H4 (cell line): ENCODE measurements around the gene TMEM54. TPM values are rescaled to one million over a fixed set of nuclear protein-coding genes. Genes with fewer than 3 reads are reported as not detected.

Source experiments
- DNase-seq: peaks from one replicate; pipeline ENCODE4 v3.0.0-alpha.2; 2015; ENCODE audit warnings: low spot score
- total RNA-seq: library from RNA; depleted of rRNA; stranded (reverse); fragments of >200 nt; shearing (Covaris generic); gene quantifications from 2 replicates; pipeline ENCODE4 v1.2.3, GENCODE V29; 2014

The TMEM54 gene
- total RNA-seq, 1 experiment from 2014 or later = 81.8 TPM

- DNase-seq = no peak
These were observed 19.0 kb downstream of the TMEM54 start for GRCh38 chr1:32881871-32882850.

- DNase-seq = no peak
These were observed 19.9 kb downstream of the TMEM54 start for GRCh38 chr1:32881291-32881690.

DNA sequence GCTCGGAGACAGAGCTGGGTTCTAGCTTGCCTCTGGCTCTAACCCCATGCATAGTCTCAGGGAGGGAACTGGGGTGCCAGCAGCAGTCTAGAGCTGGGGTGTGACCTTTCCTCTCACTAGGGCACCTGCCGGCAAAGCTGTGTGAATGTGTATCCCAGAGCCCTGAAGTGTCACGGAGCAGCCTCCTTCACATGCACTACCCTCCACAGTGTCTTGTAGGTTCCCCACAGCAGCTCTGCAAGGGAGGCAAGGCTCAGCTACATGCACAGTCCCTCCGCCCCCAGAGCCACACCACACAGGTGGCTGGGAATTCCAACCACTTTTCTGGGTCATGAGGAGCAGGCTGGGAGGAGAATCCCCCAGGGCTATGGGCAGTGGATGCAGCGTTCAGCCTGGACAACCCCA is 22.6 kb downstream of the TMEM54 start:
- no peak for DNase-seq

DNA sequence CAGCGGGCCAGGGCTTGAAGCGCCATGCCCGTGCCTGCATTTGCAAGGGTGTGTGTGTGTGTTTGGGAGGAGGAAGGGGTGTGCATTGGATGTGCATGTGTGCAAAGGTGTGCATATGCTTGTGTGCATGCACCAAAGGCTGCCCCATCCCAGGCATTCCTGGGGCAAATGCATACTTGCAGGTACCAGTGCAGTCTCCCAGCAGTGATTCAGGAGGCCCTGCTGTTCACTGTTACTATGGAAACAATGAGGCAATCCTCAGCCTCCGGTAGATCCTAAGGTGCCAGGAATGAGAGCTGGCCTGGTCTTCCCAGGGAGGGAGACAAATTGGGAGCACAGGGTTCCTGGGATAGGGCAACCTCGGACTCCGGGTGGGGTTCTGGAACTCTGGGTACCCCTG is 23.0 kb downstream of the TMEM54 start:
- DNase-seq = no peak

DNA sequence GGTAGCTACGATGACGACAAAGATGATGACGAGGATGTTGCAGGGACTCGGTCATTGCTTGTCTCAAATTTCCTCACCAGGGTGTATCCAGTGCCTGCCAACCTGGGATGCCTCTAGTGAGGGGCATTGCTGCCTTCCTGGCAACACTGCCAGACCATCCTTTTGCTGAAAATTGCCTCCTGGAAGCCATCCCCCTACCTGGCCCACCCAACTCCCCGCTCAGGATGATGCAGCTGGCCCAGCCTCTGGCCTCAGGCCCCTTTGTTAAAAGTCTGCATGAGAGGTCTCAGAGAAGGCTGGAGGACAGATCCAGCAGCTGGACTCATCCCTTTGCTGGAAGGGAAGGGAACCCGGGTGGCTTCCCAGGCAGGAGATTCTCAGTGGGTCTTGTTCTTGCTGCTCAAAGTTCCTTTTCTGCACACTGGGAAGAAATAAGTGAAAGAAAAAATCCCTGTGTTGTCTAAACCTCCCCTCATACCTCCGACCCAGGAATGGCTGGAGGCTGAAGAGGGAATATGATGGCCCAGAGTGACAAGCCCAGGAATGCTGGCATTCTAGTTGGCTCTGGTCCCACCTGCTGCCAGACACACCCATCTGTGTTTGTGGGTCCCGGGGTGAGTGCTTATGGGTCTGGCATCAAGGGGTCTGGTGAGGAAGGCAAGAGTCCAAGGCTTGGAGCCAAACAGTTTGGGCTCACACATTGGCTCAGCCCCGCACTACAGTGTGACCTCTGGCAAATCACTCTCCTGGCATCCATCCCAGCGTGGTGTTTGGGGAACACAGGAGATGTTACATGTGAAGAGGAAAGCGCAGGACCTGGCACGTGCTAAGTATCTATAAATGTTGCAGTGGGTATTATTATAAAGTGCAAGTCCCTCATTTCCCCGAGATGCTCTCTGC is 23.7 kb downstream of the TMEM54 start:
- no peak for DNase-seq

DNA sequence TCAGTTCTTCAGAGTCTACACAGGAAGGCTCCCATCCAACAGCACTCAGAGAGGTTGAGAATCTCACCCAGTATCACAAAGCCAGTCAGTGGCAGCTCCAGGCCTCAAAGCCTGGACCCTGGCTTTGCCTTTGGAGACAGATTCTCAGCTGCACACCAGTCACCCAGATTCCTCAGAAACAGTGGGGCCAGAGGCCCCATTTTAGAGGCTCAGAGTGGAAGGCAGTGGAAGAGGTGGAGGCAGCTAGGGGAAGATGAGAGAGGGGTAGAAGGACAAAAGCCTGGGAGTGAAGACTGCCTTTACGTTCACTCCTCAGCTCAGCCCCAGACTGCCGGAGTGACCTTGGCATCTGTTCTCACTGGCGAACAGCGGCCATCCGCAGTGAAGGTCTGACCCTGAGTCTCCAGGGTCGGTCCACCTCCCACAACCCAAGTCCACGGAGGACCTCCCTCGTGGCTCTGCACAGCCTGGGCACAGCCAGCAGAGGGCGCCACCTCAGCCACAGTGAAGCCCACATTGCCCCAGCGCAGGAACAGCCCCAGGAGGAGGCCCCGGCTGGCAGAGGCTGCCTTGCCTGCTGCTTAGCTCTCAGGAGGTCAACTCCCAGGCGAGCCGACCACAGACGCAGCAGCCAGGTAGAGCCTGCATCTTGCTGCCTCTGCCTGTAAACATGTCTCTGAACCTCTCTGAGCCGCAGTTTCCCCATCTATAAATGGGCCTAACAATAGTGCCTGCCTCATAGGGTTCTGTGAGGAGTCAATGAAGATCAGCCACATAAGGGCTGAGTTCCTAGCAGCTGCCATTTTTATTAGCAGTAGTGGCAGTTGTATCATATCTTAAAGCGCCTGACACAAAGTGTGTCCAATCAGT is 24.6 kb downstream of the TMEM54 start:
- DNase-seq = peak; percentile 58

GRCh38 chr1:32874860-32875752 is 26.1 kb downstream of the TMEM54 start:
- DNase-seq = no peak

DNA sequence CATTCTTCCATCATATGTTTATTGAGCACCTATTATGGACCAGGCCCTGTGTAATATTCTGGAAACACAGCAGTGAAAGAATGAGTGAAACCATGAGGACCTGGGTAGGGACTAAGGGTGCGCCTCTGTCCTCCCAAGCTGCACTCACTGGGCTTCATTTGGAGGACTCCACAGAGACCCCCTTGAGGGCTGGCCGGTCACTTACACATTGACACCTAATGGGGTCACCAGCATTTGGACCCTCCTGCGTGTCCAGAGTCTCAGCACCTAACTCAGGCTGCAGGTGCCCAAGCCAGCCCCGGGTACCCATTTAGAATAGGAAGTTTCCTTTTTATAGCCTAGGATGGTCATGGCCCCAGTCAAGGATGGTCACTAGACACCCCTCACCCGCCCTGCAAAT is 27.7 kb downstream of the TMEM54 start:
- DNase-seq = no peak

DNA sequence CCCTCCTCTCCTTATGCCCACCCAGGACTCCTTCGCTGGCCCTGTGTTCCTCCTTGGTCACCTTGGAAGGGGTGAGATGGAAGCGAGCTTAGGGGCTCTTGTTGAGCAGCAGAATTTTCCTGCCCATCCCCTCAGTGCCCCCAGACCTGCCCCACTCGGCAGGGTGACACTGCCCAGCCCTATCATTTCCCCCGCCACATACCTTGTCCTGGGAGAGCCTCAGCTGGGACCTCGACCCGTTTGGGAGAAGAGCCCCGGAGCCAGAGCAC is 29.1 kb downstream of the TMEM54 start:
- DNase-seq = no peak

DNA sequence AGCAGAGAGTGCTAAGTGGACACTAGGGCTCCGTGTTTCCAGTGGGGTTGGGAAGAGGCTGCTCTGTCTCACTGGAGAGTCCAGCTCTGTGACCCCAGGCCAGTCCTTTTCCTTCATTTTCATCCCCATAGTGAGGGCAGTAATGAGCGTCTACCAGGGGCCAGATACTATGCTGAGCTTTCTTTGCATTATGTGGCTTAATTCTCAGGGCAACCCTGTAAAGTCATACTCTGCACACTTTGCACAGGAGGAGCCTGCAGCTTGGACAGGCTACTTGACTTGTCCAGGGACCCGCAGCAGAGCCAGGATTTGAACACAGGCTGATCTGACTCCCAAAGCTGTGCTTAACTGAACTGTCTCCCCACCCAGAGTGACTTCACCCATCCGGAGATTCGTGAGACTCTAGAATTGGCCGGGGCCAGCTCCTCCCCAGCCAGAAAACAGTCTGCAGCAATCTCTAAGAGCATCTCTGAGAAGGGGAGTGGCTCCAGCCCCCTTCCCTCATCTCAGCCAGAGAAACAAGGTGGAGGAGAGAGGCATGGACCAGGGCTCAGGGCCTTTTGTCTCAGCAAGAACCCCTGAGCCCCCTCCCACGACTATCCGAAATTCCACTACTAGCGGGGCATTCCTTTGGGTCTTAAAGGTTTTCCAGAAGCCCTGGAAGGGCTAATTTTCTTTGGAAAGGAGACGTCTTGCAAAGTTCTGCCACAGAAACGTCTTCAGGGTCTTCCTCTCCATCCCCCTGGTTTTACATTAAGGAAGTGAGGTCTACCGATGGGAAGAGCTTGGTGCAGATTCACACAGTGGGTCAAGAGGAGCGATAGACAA is 29.6 kb downstream of the TMEM54 start:
- DNase-seq = no peak

DNA sequence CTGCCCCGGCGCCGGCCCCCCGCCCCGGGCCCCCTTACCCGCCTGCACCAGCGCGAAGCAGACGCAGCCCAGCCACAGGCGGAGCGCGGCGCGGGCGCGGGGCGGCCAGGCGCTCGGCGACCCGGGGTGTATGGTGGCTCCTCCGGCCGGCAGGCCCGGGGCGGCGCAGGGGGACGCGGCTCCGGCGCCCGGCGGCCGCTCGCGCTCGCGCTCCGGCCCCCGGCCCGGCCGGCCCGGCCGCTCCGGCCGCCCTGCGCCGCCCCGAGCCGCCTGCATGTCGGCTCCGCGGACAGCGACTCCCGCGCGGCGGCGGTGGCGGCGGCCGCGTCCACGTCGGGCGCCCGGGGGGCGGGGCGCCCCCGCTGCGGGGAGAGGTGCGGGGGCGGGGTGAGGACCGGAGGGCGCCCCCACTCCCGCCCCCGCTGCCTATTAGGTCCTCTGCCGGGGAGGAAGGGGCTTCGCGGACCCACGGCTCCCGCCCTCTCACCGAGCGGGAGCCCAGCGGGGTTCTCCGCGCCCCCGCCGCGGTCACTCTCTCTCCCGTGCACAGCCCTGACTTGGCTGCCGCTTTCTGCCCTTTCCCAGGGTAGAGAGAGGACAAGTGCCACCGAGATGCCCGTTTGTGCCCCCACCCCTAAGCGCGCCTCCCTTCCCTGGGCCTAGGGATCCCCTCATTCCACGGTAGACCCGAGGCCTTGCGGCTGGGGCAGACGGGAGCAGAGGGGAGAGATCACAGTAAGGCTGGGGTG is 30.4 kb downstream of the TMEM54 start, which contains the start of gene FNDC5:
Gene FNDC5, minus strand, starts transcription at position 298 of the 749 bp plus-strand sequence.
- no peak for DNase-seq

DNA sequence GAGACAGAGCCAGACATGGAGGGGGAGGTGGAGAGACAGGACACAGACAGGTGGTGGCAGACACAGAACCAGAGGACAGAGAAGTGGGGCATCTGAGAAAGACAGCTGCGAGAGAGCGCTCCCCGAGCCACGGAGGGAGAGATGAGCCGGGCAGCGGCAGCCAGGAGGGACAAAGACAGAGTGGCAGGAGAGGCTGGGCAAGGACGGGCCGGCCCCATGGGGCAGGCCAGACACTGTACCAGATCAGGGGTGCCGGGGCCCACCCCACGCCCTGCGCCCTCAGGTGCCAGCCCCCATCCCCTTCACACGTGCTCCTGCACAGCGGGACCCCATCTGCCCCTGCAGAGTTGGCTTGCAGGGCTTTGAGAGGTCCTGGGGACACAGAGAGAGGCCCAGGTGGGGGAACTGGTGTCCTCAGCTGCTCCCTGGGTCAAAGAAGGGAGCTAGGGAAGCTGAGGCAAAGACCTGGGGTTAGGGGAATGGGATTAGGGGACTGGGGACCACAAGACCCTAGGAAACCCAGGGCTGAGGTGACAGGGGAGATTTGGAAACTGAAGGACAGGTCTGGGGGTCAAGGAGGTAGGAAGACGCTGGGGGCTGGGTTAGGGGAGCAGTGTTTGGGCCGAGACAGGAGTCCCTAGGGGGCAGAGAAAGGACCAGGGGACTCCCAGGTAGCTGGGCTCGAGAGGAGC is 31.1 kb downstream of the TMEM54 start:
- DNase-seq = no peak

- DNase-seq = no peak
These were observed 32.3 kb downstream of the TMEM54 start for GRCh38 chr1:32868806-32869455.

DNA sequence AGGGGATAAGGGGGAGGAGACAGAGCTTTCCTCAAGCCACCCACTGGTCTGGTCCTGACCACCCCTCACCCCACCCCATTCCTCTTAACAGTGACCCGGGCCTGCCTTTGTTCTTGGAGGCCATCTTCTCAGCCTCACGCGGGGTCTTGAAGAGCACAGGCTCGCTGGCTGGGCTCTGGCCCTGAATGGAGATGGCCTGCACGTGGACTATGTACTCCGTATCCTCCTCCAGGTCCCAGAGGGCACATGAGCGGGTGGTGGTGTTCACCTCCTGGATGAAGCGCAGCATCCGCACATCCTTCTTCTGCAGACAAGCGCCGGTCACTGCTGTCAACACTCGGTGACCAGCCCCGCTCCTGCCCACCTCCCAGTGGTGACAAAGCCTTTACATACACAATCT is 33.1 kb downstream of the TMEM54 start:
- no peak for DNase-seq

- no peak for DNase-seq
These were observed 33.5 kb downstream of the TMEM54 start for GRCh38 chr1:32867671-32868070.

- DNase-seq = no peak
These were observed 34.0 kb downstream of the TMEM54 start for GRCh38 chr1:32867151-32867550.

DNA sequence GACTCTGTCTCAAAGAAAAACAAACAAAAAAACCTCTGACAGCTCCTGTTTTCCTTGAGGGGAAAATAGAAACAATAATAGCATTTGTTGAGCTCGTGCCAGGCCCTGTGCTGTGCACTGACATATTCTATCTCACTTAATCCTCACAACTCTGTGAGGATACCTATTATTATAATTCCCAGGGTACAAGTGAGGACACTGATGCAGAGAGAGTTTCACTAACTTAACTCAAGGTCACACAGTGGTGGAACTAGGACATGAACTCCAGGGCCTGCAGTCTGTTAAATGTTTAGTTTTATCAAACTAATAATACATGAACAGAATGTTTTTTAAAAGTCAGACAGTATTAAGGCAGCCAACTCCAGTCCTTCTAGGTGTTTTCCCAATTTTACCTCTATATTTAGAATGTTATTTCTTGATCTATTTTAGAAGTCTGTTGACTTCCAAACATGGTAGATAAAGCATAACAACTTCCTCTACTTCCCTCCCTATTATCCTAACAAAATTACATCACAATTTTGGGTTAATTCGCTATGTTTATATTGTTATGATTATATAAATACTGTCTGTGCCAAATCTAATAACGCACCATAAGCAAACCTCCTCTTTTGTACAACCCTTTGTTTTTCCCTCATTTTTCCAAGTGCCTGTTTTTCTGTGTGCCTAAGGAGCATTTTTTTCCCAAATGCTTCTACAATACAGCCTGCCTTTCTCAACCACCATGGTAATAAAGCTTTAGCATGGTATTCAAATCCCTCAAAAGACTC is 35.4 kb downstream of the TMEM54 start:
- no peak for DNase-seq
